ENCODE data around the gene ETS1.

ETS1 gene

GRCh38 chr11:128499613-128500253 is 87.6 kb downstream of the ETS1 start:
- in situ Hi-C loops (cut with HindIII; ENCODE audit: low sequenced_read_pairs): loop anchor here (5.0 to 25.0 kb wide), 2 partner anchors 52 to 113 kb away; no protein-coding TSS in a partner anchor
- TF ChIP-seq CTCF (IDR thresholded peaks at IDR 0.05; ENCODE audit: low read depth, low read length, missing control alignments): no peak
- no peak overlapping the region for H3K4me3 ChIP-seq (ENCODE audit: low read depth, low read length)
- no peak for DNase-seq (ENCODE audit: low read depth)

- no peak overlapping the region for H3K4me3 ChIP-seq (ENCODE audit: low read depth, low read length)
- in situ Hi-C loops (cut with HindIII; ENCODE audit: low sequenced_read_pairs): no loop called here
- no peak for TF ChIP-seq CTCF (IDR thresholded peaks at IDR 0.05; ENCODE audit: low read depth, low read length, missing control alignments)
- DNase-seq (ENCODE audit: low read depth): no peak
Observed at GRCh38 chr11:128498721-128499245, 88.6 kb downstream of the ETS1 start.

GRCh38 chr11:128497776-128498095 is 89.6 kb downstream of the ETS1 start:
- TF ChIP-seq CTCF (IDR thresholded peaks at IDR 0.05; ENCODE audit: low read depth, low read length, missing control alignments): no peak
- in situ Hi-C loops (cut with HindIII; ENCODE audit: low sequenced_read_pairs): no loop called here
- peak overlapping the region; percentile 14 for H3K4me3 ChIP-seq (ENCODE audit: low read depth, low read length)
- DNase-seq (ENCODE audit: low read depth): no peak

- H3K4me3 ChIP-seq (ENCODE audit: low read depth, low read length): peak overlapping the region; percentile 14
- in situ Hi-C loops (cut with HindIII; ENCODE audit: low sequenced_read_pairs): no loop called here
- TF ChIP-seq CTCF (IDR thresholded peaks at IDR 0.05; ENCODE audit: low read depth, low read length, missing control alignments): no peak
- peak; percentile 99 for DNase-seq (ENCODE audit: low read depth)
Observed at GRCh38 chr11:128497061-128497775, 90.1 kb downstream of the ETS1 start.

GRCh38 chr11:128496692-128497060 is 90.7 kb downstream of the ETS1 start:
- no peak for TF ChIP-seq CTCF (IDR thresholded peaks at IDR 0.05; ENCODE audit: low read depth, low read length, missing control alignments)
- in situ Hi-C loops (cut with HindIII; ENCODE audit: low sequenced_read_pairs): no loop called here
- DNase-seq (ENCODE audit: low read depth): no peak
- no peak overlapping the region for H3K4me3 ChIP-seq (ENCODE audit: low read depth, low read length)

GRCh38 chr11:128496249-128496648 is 91.1 kb downstream of the ETS1 start:
- DNase-seq (ENCODE audit: low read depth): no peak
- in situ Hi-C loops (cut with HindIII; ENCODE audit: low sequenced_read_pairs): no loop called here
- no peak overlapping the region for H3K4me3 ChIP-seq (ENCODE audit: low read depth, low read length)
- no peak for TF ChIP-seq CTCF (IDR thresholded peaks at IDR 0.05; ENCODE audit: low read depth, low read length, missing control alignments)
